Lower lobe of right lung (tissue), 2 donors: ENCODE results near the gene PRRC2B. TPM values are rescaled to one million over a fixed set of nuclear protein-coding genes. Genes with fewer than 3 reads are reported as not detected.
"Not testable (repeated sequence)": the region's sequence is repeated elsewhere in the genome, so short reads cannot be mapped to it uniquely, and the experiment has no call there.

Experiments used
- ATAC-seq, 2 donors: fragments of 200-7000 bp; cut with Tn5 transposase; one replicate each; pipeline ENCODE4 v1.9.1; 2020 to 2022; ENCODE audit warnings: mild to moderate bottlenecking in 2 of 2, moderate library complexity in 2 of 2
- DNase-seq: peaks from one replicate; pipeline ENCODE4 v3.0.0-alpha.2; 2020
- H3K27ac ChIP-seq: fragments of 200-600 bp; one replicate; pipeline ENCODE4 v1.8.0; 2022
- H3K27me3 ChIP-seq: fragments of 200-600 bp; one replicate; pipeline ENCODE4 v1.8.0; 2022; ENCODE audit warnings: low read depth
- H3K36me3 ChIP-seq: fragments of 200-600 bp; one replicate; pipeline ENCODE4 v1.8.0; 2022; ENCODE audit warnings: mild to moderate bottlenecking
- H3K4me1 ChIP-seq: fragments of 200-600 bp; one replicate; pipeline ENCODE4 v1.8.0; 2022
- H3K4me3 ChIP-seq: fragments of 200-600 bp; one replicate; pipeline ENCODE4 v1.8.0; 2022; ENCODE audit warnings: mild to moderate bottlenecking
- H3K9me3 ChIP-seq: fragments of 200-600 bp; one replicate; pipeline ENCODE4 v1.8.0; 2022
- intact Hi-C: fragments of 100-400 bp; cut with DNase I; formaldehyde crosslinking; loops from one replicate; pipeline ENCODE4 v1.11.0; 2022
- total RNA-seq: library from RNA; stranded (reverse); fragmentation: NEBNext Ultra II Directional; extraction: Animal tissue kit (Norgen Biotek cat#: 25700); gene quantifications from one replicate; pipeline ENCODE4 v1.2.1, GENCODE V29; 2021
- TF ChIP-seq, protein P1 (sequence below): fragments of 200-600 bp; IDR thresholded peaks from one replicate; pipeline ENCODE4 v1.8.0; 2022; ENCODE audit warnings: antibody characterized with exemption, mild to moderate bottlenecking
- donor health status: DM: no; HTN: yes; CAD: no; lungs with severe emphysema.

Gene PRRC2B
- total RNA-seq, 1 donor from 2014 or later: 170 TPM

DNA sequence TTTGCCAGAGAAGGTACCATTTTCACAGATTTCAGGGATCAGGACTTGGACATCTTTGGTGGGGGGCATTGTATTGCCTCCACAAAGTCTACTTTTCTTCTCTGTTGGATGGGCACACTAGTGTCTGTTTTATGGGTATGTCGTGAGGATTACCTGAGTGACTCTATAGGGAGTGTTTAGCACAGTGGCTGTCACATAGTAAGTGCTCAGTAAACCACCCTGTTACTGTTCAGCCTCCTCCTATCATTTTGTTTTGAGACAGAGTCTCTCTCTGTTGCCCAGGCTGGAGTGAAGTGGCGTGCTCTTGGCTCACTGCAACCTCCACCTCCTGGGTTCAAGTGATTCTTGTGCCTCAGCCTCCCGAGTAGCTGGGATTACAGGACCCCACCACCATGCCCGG, 2.4 kb upstream of the PRRC2B start:
- no peak overlapping the region for H3K4me3 ChIP-seq
- H3K36me3 ChIP-seq: no peaks in the 10 kb centered on the region
- TF ChIP-seq, protein P1, sequence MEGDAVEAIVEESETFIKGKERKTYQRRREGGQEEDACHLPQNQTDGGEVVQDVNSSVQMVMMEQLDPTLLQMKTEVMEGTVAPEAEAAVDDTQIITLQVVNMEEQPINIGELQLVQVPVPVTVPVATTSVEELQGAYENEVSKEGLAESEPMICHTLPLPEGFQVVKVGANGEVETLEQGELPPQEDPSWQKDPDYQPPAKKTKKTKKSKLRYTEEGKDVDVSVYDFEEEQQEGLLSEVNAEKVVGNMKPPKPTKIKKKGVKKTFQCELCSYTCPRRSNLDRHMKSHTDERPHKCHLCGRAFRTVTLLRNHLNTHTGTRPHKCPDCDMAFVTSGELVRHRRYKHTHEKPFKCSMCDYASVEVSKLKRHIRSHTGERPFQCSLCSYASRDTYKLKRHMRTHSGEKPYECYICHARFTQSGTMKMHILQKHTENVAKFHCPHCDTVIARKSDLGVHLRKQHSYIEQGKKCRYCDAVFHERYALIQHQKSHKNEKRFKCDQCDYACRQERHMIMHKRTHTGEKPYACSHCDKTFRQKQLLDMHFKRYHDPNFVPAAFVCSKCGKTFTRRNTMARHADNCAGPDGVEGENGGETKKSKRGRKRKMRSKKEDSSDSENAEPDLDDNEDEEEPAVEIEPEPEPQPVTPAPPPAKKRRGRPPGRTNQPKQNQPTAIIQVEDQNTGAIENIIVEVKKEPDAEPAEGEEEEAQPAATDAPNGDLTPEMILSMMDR: no peak
- peaks cover 23% of the 10 kb centered on the region for H3K4me1 ChIP-seq
- no peaks in the 10 kb centered on the region for H3K9me3 ChIP-seq
- intact Hi-C loops: no loop called here
- no peak for DNase-seq
- H3K27me3 ChIP-seq: no peaks in the 10 kb centered on the region
- no peak for ATAC-seq
- no peak overlapping the region for H3K27ac ChIP-seq

- TF ChIP-seq, protein P1: no peak
- ATAC-seq: peak; percentile 55
- peak; percentile 59 for DNase-seq
These were observed 724 bp downstream of the PRRC2B start for GRCh38 chr9:131394464-131395156.

DNA sequence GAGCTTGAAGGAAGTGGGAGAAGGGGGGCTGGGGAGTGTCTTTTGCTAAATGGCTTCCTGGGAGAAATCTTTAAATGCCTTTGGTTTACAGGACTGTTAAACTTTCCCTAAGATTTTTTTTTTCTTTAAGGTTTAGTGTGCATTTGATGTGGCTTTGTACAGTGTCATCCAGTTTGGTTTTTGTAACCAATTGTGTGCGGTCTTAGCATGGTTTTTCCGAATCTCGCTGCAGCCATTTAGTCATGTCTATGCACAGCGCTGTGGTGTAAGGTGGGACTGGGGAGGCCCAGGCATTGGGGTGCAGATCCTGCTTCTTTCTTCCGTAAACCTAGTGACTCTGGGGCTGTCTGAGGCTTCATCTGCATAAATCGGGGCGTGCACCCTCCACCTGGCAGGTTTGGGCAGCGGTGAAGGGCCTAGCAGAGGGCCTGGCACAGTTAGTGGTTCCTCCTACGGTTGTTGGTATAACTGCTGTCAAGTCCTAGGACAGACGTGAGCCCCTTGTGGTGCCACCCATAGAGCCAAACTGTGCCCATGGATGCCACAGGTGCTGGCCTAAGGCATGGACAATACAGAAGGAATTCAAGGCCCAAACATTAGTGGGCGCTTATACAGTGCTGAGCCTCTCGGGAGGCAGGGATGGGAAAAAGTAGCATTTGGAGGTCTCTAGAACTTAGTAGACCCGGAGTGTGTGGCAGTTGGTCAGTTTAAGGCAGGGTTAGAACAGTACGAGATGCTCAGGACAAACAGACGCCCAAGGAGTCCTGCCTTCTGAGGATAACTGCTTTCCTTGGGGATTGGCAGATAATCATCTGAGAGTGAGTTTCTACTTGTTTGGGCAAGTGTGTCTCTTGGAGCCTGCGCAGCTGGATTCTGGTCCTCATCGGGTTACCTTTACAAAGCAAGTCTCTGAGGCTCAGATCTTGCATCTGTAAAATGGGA, 1.5 kb downstream of the PRRC2B start:
- ATAC-seq (peak; percentile 46 to 51), DNase-seq (peak; percentile 73)
- H3K4me3 ChIP-seq: peak overlapping the region; percentile 66
- H3K27me3 ChIP-seq: no peaks in the 10 kb centered on the region
- intact Hi-C loops: no loop called here
- peaks cover 63% of the 10 kb centered on the region for H3K4me1 ChIP-seq
- no peaks in the 10 kb centered on the region for H3K36me3 ChIP-seq
- H3K9me3 ChIP-seq: no peaks in the 10 kb centered on the region
- H3K27ac ChIP-seq: peak overlapping the region; percentile 92
- TF ChIP-seq, protein P1: no peak

More at GRCh38 chr9:131394464-131395156, 724 bp downstream of the PRRC2B start:
- H3K27me3 ChIP-seq: no peaks in the 10 kb centered on the region
- H3K36me3 ChIP-seq: no peaks in the 10 kb centered on the region
- H3K4me1 ChIP-seq: peaks cover 54% of the 10 kb centered on the region
- H3K4me3 ChIP-seq: peak overlapping the region; percentile 66
- intact Hi-C loops: no loop called here
- H3K27ac ChIP-seq: peak overlapping the region; percentile 92
- no peaks in the 10 kb centered on the region for H3K9me3 ChIP-seq

GRCh38 chr9:131396099-131396479, 2.2 kb downstream of the PRRC2B start:
- H3K9me3 ChIP-seq, intact Hi-C loops, H3K27me3 ChIP-seq, DNase-seq, H3K36me3 ChIP-seq, ATAC-seq: not testable (repeated sequence)
- Histone ChIP-seq H3K4me3 (peak overlapping the region; percentile 66), H3K4me1 (peaks cover 69% of the 10 kb centered on the region), H3K27ac (peak overlapping the region; percentile 92)

DNA sequence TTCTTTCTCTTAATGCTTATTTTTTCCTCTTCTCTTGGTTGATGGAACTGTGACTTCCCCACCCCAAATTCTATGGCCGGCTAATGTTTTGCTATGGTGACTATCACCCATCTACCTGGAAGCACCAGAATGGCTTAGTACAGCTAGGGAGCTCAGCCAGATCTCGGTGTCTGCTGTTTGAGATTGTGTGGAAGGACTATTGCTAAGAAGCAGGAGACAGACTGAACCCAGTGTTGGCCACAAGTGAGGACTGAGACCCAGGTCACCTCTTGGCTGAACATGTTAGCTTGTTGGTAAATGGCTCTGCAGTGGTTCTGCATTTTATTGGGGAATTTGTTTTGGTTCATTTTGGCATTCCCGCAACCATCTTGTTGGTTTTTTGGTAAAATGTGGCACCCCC, 2.7 kb downstream of the PRRC2B start:
- no peaks in the 10 kb centered on the region for H3K36me3 ChIP-seq
- H3K27me3 ChIP-seq: no peaks in the 10 kb centered on the region
- no peak for DNase-seq
- ATAC-seq: no peak
- H3K4me3 ChIP-seq: peak overlapping the region; percentile 7
- TF ChIP-seq, protein P1: no peak
- intact Hi-C loops: no loop called here
- peaks cover 75% of the 10 kb centered on the region for H3K4me1 ChIP-seq
- H3K27ac ChIP-seq: peak overlapping the region; percentile 92
- H3K9me3 ChIP-seq: no peaks in the 10 kb centered on the region
